Mammary epithelial cell (primary cell): Measurements from ENCODE around the gene NLGN4X.

Experiments
- CTCF ChIP-seq, 2 donors: IDR thresholded peaks in 1 of 2; conservative IDR thresholded peaks in 1 of 2; 2 replicates each; pipeline ENCODE4 v1.5.1; 2011 to 2012; ENCODE audit warnings: inconsistent platforms in 2 of 2, low read length in 2 of 2, mild to moderate bottlenecking in 2 of 2, control low read depth in 1 of 2, low read depth in 1 of 2; ENCODE audit not compliant: insufficient read depth in 1 of 2; ENCODE audit errors: extremely low read depth in 1 of 2
- EZH2 ChIP-seq: IDR thresholded peaks from 2 replicates; pipeline ENCODE4 v1.6.1; 2012; ENCODE audit warnings: low read length, inconsistent platforms, borderline replicate concordance

- TF ChIP-seq EZH2 (no peak), CTCF (conservative IDR thresholded peaks at IDR 0.05 in 1 of 2, IDR thresholded peaks at IDR 0.05 in 1 of 2; ENCODE audit: extremely low read depth in 1 of 2, insufficient read depth in 1 of 2, low read depth in 1 of 2, low read length in 2 of 2) (no peak)
Measured at GRCh38 chrX:5928224-5928623, 300.4 kb downstream of the NLGN4X start.
